ENCODE data around the gene TSC1.
"Not testable (repeated sequence)": the region's sequence is repeated elsewhere in the genome, so short reads cannot be mapped to it uniquely, and the experiment has no call there.

Gene TSC1

DNA sequence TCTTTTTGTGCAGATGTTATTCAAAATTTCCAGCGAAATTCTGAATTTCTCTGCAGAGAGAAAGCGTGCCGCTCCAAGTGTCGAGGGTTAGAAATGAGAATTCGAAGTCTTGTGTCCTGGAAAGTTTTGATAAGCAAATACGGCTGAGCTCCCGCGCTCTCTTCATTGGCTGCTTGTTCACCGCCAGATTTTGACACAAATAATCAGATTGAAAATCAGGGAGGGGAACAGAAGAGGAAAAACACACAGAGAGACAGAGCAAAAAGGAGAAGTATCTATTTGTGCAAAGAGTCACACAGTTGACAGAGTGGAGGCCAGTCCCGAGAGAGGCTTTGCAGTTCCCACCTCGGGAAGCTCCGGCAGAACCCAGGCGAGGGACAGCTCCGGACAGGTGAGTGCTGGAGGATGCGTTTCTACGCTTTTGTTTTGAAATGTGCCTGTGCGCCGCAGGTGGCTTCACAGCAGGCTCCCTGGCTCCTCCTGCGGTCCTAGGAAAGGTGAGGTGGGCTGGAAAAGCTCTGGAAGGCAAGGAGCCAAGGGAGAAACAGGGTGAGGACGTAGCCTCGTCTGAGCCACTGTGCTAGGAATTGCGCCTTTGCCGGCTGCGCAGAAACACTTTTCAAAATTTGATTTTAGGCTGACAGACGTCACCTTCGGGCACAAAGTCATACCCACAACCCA lies 34.2 kb upstream of the TSC1 start, which contains the start of gene GFI1B:
Gene GFI1B (plus strand): TSS at position 244 of the 681 bp plus-strand sequence. CDS start 7,985 bp downstream, outside the sequence.
- Histone ChIP-seq H4K20me1 (peaks cover 7% of the 10 kb centered on the region; the same call in 1 of the 2 replicates), H3K4me2 (peak within 1 kb of the TSS; percentile 62), H3K9me3 (no peaks in the 10 kb centered on the region), H3K36me3 (no peaks in the 10 kb centered on the region), H3K9ac (no peak within 1 kb of the TSS), H3K27me3 (peaks cover 47% of the 10 kb centered on the region), H3K4me3 (no peak within 1 kb of the TSS), H3K27ac (no peak within 1 kb of the TSS), H3K4me1 (peaks cover 41% of the 10 kb centered on the region)
- no peak for TF ChIP-seq Cebpa-rat (IDR thresholded peaks at IDR 0.05)

DNA sequence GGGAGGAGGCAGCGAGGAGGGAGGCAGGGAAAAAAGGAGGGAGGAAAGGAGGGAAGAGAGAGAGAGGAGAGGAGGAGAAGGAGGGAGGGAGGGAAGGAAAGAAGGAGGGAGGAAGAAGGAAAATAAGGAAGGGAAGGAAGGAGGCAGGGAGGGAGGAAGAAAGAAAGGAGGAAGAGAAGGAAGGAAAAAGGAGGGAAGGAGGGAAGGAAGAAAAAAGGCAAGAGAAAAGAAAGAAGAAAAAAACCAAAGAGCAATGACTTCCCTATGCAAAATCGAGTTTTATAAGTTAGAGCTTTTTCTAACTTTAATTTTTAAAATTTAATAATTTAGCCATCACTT lies 33.7 kb upstream of the TSC1 start:
- TF ChIP-seq Cebpa-rat (IDR thresholded peaks at IDR 0.05), result no peak
- Histone ChIP-seq H4K20me1 (peaks cover 7% of the 10 kb centered on the region; the same call in 1 of the 2 replicates), H3K4me2 (peak overlapping the region; percentile 62), H3K36me3 (no peaks in the 10 kb centered on the region), H3K4me3 (no peak overlapping the region), H3K27me3 (peaks cover 47% of the 10 kb centered on the region), H3K9ac (no peak overlapping the region), H3K4me1 (peaks cover 36% of the 10 kb centered on the region), H3K9me3 (no peaks in the 10 kb centered on the region), H3K27ac (no peak overlapping the region)

DNA sequence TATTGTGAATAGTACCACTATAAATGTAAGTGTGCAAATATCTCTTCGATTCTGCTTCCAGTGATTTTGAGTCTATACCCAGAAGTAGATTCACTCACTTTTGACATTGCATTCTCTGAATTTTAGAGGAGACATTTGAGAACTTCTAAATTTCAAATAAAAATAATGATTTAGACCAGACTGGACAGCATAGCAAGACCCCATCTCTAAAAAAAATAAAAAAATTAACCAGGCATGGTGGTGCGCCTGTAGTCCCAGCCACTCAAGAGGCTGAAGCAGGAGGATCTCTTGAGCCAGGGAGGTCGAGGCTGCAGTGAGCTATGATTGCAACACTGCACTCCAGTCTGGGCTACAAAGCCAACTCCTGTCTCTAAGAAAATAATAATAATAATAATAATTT lies 32.2 kb upstream of the TSC1 start:
- peaks cover 42% of the 10 kb centered on the region for H3K27me3 ChIP-seq
- peaks cover 24% of the 10 kb centered on the region for H3K4me1 ChIP-seq
- no peak overlapping the region for H3K4me3 ChIP-seq
- no peak overlapping the region for H3K4me2 ChIP-seq
- H3K36me3 ChIP-seq, result no peaks in the 10 kb centered on the region
- H4K20me1 ChIP-seq, result peaks cover 7% of the 10 kb centered on the region; the same call in 1 of the 2 replicates
- TF ChIP-seq Cebpa-rat (IDR thresholded peaks at IDR 0.05), result no peak; the same call in 1 of the 2 replicates
- H3K27ac ChIP-seq, result no peak overlapping the region
- H3K9me3 ChIP-seq, result no peaks in the 10 kb centered on the region
- no peak overlapping the region for H3K9ac ChIP-seq

DNA sequence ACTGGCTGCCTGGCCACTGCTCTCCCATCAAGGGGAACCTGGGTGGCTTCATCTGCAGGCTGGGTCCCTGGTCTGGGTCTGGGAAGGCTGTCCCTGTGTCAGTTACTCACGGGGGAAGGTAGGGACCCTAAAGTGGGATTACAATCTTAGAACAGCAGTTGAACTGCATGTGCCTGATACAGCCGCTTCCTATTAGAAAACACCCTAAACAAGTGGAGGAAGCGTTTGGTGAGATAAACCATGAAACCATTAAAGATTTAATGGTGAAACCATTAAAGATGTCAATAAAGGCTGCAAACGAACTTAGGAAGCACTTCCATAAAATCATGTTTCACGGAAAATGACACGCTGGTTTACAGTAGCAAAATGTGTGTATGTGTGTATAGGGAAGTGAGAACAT lies 31.5 kb upstream of the TSC1 start:
- Histone ChIP-seq H3K9ac (no peak overlapping the region), H3K4me3 (no peak overlapping the region), H3K27me3 (peaks cover 36% of the 10 kb centered on the region), H3K9me3 (no peaks in the 10 kb centered on the region), H3K4me2 (no peak overlapping the region), H4K20me1 (peaks cover 7% of the 10 kb centered on the region; the same call in 1 of the 2 replicates), H3K27ac (no peak overlapping the region), H3K36me3 (no peaks in the 10 kb centered on the region), H3K4me1 (peaks cover 28% of the 10 kb centered on the region)
- no peak for TF ChIP-seq Cebpa-rat (IDR thresholded peaks at IDR 0.05)

DNA sequence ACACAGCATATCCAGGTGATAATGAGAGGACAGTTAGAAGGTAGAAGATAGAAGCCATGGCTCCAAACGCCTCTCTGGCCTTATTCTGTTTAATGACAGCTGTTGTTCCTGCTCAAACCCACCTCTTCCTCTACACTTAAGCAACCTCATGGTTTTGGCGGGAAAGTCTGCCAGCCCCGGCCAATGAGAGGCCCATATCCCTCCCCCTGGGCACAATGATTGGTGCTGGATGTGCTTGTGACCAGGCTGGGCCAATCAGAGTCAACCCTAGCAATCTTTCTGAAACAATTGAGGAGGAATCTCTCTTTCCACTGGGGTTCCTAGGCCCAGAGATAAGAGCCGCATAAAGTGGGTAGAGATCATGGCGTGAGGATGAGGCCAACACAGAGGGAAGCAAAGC lies 29.3 kb upstream of the TSC1 start:
- H4K20me1 ChIP-seq, result peaks cover 2% of the 10 kb centered on the region; the same call in 1 of the 2 replicates
- H3K4me1 ChIP-seq, result peaks cover 38% of the 10 kb centered on the region
- H3K4me3 ChIP-seq, result no peak overlapping the region

DNA sequence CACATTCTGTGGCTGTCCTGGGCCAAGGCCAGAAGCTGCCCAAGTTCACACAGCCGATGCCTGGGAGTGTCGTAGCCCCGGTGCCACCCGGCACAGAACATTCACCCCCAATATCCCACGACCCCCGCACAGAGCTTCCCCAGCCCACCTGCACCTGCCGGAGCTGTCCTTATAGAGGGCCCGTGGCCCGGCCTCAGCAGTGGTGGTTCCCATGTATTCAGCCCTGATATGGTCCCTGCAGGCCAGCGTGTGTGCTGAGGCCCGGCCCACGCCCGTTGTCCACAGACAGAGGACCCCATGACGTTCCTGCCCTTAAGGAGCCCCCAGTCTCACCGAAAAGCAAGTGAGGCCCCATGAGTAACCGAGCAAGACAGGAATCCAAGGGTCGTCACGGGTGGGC lies 28.8 kb upstream of the TSC1 start:
- no peak overlapping the region for H3K4me3 ChIP-seq
- no peak overlapping the region for H3K27ac ChIP-seq
- no peaks in the 10 kb centered on the region for H3K9me3 ChIP-seq
- H3K4me1 ChIP-seq, result peaks cover 32% of the 10 kb centered on the region
- H3K4me2 ChIP-seq, result no peak overlapping the region
- H4K20me1 ChIP-seq, result no peaks in the 10 kb centered on the region
- no peak overlapping the region for H3K9ac ChIP-seq
- H3K27me3 ChIP-seq, result peaks cover 8% of the 10 kb centered on the region
- no peak for TF ChIP-seq Cebpa-rat (IDR thresholded peaks at IDR 0.05)
- no peaks in the 10 kb centered on the region for H3K36me3 ChIP-seq

More for the DNA sequence above, 29.3 kb upstream of the TSC1 start:
- H3K9ac ChIP-seq, result no peak overlapping the region
- no peak overlapping the region for H3K4me2 ChIP-seq
- no peaks in the 10 kb centered on the region for H3K9me3 ChIP-seq
- H3K36me3 ChIP-seq, result no peaks in the 10 kb centered on the region
- H3K27me3 ChIP-seq, result peaks cover 13% of the 10 kb centered on the region
- TF ChIP-seq Cebpa-rat (IDR thresholded peaks at IDR 0.05), result no peak
- no peak overlapping the region for H3K27ac ChIP-seq

DNA sequence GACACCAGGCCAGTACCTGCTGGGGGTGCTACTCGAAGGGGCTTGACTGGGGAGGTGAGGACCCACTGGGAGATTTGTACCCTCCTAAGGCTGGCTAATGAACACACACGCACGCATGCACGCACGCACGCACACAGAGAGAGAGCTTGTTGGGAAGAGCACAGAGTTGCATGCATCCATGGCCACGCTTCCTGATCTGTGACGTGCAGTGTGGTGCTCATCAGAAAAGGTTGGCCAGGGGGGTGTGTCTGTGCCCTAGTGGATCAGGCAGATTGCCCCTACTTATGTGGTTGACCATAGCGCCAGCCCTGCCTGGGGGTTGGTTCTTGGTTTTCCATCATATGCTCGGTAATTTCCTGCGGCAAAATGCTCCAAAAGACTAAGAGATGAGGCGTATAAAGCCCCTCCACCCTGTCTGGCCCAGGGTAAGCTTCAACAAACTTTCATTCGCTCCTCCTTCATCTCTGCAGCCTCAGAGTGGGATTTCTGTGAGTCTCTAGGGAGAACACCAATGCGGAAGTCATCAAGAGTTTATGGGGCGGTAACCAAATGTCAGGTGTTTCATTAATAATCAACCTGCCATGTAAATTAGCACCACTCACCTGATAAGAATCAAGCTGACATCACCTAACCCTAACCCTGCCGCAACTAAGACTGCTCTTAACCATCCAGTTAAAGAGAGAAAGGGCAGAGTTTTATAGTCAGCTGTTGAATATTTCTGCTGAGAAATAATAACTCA lies 26.1 kb upstream of the TSC1 start:
- H3K4me3 ChIP-seq, result no peak overlapping the region
- no peaks in the 10 kb centered on the region for H4K20me1 ChIP-seq
- peak overlapping the region; percentile 81 for H3K4me2 ChIP-seq
- H3K9ac ChIP-seq, result no peak overlapping the region
- H3K4me1 ChIP-seq, result peaks cover 21% of the 10 kb centered on the region
- no peak for TF ChIP-seq Cebpa-rat (IDR thresholded peaks at IDR 0.05)
- H3K36me3 ChIP-seq, result no peaks in the 10 kb centered on the region
- no peaks in the 10 kb centered on the region for H3K9me3 ChIP-seq
- no peak overlapping the region for H3K27ac ChIP-seq
- H3K27me3 ChIP-seq, result no peaks in the 10 kb centered on the region

DNA sequence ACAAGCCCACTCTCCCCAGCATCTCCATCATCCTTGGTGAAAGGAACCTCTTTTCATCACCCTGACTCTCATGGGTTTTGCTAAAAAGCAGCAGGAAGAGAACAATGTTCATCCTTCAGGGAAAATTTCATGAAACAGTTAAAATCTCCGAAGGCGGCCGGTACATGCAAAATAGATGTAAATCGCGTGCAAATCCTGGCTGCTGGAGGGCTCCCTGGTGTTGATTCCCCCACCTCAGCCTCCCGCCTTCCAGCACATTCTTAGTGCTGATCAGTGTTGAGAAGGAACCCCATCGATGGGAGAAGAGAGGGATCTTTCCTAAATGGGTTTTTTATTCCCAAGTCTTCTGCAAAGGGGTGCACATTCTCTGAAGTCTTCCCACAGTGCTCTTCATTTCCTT lies 25.4 kb upstream of the TSC1 start:
- Histone ChIP-seq H3K27me3 (no peaks in the 10 kb centered on the region), H3K4me2 (peak overlapping the region; percentile 81)
- TF ChIP-seq Cebpa-rat (IDR thresholded peaks at IDR 0.05), result no peak

DNA sequence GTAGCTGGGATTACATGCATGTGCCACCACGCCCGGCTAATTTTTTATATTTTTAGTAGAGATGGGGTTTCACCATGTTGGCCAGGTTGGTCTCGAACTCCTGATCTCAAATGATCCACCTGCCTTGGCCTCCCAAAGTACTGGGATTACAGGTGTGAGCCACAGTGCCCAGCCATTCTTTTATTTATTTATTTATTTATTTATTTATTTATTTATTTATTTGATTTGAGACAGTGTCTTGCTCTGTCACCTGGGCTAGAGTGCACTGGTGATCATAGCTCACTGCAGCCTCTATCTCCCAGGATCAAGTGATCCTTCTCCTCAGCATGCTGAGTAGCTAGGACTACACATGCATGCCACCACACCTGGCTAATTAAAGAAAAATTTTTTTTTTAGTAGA lies 23.5 kb upstream of the TSC1 start:
- H3K4me3 ChIP-seq, H3K9me3 ChIP-seq, H3K27ac ChIP-seq, H3K36me3 ChIP-seq, H3K27me3 ChIP-seq, H4K20me1 ChIP-seq, H3K4me2 ChIP-seq, H3K9ac ChIP-seq: not testable (repeated sequence)
- peaks cover 21% of the 10 kb centered on the region for H3K4me1 ChIP-seq

More for the DNA sequence above, 25.4 kb upstream of the TSC1 start:
- Histone ChIP-seq H3K27ac (no peak overlapping the region), H4K20me1 (no peaks in the 10 kb centered on the region), H3K36me3 (no peaks in the 10 kb centered on the region), H3K9me3 (no peaks in the 10 kb centered on the region), H3K4me3 (no peak overlapping the region), H3K9ac (no peak overlapping the region), H3K4me1 (peaks cover 21% of the 10 kb centered on the region)

DNA sequence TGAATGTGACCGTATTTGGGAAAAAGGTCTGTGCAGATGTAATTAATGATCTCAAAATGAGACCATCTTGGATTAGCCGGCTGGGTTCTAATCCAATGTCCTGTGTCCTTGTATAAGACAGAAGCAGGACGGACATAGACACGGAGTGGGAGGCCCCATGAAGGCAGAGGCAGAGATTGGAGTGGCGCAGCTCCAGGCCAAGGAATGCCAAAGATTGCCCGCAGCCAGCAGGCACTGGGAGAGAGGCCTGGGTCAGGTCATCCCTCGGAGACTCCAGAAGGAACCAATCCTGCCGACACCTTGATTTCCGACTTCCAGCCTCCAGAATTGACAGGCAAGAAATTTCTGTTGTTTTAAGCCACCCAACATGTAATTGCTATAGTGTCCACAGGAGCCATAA lies 21.1 kb upstream of the TSC1 start:
- no peaks in the 10 kb centered on the region for H4K20me1 ChIP-seq
- no peak for TF ChIP-seq Cebpa-rat (IDR thresholded peaks at IDR 0.05)

More for the DNA sequence above, 21.1 kb upstream of the TSC1 start:
- Histone ChIP-seq H3K4me1 (peaks cover 12% of the 10 kb centered on the region), H3K27ac (no peak overlapping the region), H3K9me3 (no peaks in the 10 kb centered on the region), H3K4me3 (no peak overlapping the region), H3K9ac (no peak overlapping the region), H3K4me2 (no peak overlapping the region), H3K36me3 (no peaks in the 10 kb centered on the region), H3K27me3 (no peaks in the 10 kb centered on the region)

All from BLaER1 (cell line).